GM12873 (cell line): ENCODE results near the gene NR3C2.

Experiments
- TF ChIP-seq, protein P1 (sequence below): IDR thresholded peaks from 2 replicates; pipeline ENCODE4 v1.5.1; 2012; ENCODE audit warnings: low read depth, mild to moderate bottlenecking, moderate library complexity, low read length, control low read depth; ENCODE audit not compliant: insufficient read depth; ENCODE audit errors: missing control alignments

Gene NR3C2

DNA sequence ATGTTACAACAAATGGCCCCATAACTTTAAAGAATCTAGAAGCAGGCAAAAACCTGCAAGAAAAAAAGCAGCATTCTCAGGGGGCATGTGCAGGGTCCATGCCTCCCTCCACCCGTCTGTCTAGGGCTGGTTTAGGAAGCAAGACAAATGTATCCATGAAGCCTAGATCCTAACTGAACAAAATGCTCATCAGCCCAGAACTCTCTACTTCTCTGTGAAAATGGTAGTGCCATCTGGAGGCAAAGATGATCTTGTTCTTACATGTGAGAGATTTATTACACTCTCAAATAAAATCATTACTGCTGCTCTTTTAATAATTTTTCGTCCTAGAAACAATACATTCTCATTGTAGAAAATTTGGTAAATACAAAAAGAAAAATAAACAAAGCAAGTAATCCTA lies 26.7 kb downstream of the NR3C2 start:
- TF ChIP-seq, protein P1, sequence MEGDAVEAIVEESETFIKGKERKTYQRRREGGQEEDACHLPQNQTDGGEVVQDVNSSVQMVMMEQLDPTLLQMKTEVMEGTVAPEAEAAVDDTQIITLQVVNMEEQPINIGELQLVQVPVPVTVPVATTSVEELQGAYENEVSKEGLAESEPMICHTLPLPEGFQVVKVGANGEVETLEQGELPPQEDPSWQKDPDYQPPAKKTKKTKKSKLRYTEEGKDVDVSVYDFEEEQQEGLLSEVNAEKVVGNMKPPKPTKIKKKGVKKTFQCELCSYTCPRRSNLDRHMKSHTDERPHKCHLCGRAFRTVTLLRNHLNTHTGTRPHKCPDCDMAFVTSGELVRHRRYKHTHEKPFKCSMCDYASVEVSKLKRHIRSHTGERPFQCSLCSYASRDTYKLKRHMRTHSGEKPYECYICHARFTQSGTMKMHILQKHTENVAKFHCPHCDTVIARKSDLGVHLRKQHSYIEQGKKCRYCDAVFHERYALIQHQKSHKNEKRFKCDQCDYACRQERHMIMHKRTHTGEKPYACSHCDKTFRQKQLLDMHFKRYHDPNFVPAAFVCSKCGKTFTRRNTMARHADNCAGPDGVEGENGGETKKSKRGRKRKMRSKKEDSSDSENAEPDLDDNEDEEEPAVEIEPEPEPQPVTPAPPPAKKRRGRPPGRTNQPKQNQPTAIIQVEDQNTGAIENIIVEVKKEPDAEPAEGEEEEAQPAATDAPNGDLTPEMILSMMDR, result no peak

DNA sequence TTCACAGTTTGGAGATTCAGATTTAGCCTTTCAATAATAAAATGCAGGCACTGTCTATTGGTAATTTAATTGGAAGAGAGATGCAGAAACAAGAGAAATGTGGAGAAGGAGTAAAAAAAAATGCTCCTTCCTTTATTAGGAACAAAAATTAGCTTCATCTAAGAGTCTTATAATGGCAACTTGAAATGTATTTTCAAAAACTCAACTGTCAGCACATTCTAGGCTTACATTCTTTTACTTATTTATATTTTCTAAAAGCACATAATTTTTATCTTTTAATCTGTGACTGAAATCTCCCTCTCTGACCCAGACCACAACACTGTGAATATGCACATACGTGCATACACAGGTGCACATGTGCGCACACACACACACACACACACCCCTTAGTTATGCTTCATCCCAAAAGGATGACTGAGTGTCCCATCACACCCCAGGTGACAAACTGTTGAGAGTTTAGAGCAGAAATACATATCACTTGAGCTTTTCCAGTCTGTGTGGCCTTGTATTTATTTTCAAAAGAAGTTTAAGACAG lies 29.7 kb downstream of the NR3C2 start:
- TF ChIP-seq, protein P1, result no peak

DNA sequence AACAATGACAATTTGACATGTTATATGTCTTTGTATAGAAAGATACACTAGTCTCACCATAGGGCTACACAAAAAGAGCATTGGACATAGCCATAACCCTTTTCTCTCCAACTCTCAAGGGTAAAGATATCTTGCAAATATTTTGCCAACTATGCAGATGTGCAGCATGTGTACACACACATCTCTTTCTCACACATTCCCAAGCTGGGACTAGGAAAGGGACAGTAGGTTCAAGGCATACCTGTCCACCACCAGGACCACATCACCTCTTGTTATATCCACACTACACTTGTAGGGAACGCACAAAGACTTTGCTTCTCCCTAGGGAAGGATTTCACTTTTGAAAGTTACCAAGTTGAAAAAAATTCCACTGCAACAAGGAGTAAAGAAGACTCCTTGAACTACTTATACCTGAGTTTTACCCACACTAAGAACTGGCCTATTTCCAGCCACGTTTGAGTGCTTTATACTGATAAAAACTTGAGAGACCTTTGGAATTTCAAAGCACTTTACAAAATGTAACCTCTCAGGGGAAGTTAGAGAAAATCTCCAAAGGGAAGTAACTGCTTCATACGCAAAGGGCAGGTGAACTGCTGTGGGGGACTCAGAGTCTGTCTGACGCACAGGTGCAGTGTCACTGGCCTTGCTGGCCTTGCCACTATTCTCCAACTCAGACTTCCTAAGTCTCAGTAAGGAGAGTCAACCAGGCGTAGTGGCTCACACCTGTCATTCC lies 36.9 kb downstream of the NR3C2 start:
- TF ChIP-seq, protein P1, result no peak

DNA sequence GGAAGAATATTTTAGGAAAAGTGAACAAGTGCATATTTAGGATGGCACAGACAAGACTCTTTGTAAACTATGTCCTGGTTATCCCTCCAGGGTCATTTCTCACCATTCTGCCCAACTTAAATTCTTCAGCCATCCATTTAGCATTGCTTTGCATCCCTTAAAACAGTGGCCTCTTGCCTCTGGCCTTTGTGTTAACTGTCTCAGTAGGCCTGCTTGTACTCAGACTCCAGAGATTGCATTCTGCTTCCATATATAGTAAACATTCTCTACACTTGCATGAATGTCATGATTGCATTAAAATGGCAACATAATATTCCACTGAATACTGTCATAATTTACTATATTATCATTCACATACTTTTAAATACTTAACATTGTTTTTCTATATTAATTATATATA lies 43.2 kb downstream of the NR3C2 start:
- TF ChIP-seq, protein P1, result no peak

DNA sequence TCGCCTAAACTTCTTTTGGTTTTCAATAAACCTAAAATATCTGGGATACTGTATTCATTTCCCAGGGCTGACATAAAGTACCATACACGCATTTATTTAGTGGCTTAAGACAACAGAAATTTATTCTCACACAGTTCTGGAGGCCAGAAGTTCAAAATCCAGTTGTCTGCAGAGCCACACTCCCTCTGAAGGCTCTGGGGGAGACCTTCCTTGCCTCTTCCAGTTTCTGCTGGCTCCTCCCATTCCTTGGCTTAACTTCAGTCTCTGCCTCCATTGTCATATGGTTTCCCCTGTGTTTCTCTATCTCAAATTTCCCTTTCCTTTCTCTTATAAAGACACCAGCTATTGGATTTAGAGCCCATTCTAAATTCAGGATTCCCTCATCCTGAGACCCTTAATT lies 44.4 kb downstream of the NR3C2 start:
- TF ChIP-seq, protein P1, result no peak

DNA sequence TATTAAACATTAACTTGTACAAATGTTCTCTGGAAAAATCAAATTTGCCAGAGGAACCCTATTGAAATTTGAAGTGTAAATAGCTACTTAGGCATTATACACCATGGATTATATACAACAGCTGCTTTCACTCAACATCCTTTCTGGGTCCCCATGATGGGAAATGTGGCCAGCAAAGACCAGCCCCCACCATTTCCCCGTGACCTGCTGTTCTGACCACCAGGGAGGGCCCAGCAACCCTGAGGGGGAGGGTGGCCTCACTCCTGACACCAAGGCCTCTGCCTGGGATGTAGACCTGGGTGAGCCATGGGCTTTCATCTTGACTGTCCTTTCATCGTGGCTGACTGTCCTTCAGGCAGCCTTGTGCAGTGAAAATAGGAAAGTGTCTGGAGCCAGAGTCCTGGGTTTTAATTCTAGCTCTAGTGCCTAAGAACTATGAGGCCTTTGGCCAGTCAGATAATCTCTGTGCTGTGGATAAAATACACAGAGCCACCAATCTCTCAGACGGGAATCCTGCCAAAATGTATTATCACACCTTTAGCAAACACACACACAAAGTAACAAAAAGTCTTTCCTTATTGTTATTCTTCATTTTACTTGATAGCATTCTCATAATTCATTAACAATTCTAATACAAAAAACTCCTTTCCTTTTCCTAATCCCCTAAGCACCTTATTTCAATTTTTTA lies 45.1 kb downstream of the NR3C2 start:
- TF ChIP-seq, protein P1, result no peak

DNA sequence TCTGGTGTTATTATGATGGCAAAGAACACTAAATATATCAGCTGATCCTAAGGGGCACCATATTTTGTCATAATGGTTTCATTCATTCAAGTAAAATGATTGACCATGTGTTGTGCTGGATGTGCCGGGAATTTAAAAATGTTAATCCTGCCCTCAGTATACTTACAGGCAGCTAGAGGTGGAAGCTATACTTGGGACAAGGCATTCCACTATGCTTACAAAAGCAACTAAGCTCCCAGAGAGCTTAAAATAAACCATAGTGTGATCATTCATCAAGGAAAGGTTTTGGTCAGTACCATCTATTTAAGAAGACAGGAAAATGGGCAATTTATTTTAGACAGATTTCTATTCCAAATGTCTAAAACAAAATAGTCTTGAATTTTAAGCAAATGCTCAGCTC lies 46.4 kb downstream of the NR3C2 start:
- TF ChIP-seq, protein P1, result no peak
